Measurements from ENCODE around the gene MYO18A.

MYO18A gene

DNA sequence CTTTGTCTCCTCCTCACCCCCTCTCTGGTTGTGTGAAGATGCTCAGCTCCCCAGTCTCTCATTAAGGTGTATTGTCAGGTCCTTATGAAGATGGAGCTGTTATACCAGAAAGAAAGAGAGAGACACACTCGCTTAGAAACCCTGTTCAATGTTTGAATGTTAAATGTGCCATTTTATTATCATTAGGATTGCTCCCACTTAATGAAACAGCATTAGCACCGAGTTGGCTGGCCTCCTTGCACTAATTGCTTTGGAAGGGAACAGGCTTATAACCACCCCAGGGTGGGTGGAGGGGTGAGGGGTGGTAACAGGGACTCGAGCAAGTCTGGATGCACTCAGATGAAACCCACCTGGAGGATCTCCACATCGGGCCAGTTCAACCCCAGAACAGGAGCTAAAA lies 122.8 kb downstream of the MYO18A start:
- H3K4me3 ChIP-seq (ENCODE audit: low read depth, low read length) = no peak overlapping the region
- TF ChIP-seq, protein P1, sequence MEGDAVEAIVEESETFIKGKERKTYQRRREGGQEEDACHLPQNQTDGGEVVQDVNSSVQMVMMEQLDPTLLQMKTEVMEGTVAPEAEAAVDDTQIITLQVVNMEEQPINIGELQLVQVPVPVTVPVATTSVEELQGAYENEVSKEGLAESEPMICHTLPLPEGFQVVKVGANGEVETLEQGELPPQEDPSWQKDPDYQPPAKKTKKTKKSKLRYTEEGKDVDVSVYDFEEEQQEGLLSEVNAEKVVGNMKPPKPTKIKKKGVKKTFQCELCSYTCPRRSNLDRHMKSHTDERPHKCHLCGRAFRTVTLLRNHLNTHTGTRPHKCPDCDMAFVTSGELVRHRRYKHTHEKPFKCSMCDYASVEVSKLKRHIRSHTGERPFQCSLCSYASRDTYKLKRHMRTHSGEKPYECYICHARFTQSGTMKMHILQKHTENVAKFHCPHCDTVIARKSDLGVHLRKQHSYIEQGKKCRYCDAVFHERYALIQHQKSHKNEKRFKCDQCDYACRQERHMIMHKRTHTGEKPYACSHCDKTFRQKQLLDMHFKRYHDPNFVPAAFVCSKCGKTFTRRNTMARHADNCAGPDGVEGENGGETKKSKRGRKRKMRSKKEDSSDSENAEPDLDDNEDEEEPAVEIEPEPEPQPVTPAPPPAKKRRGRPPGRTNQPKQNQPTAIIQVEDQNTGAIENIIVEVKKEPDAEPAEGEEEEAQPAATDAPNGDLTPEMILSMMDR (IDR thresholded peaks at IDR 0.05; ENCODE audit: control insufficient read depth, extremely low read depth, insufficient read depth) = no peak
- DNase-seq (ENCODE audit: low read depth) = no peak

DNA sequence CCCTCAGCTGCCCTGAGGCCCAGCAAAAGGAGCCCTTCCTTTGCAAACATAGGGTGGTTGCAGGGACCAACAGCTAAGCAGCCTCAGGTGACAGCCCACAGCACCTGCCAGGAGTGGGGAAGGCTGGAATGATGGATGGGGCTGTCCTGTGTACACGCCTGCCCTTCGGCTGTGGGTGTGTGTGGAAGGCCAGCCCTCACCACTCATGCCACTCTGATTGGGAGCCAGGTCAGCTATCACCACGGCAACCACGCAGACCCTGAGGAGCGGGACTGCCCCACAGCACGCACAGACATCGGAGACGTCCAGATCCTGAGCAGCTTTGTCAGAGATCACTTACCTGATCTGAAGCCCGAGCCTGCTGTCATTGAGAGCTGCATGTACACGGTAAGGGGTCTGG lies 125.4 kb downstream of the MYO18A start:
- no peak for DNase-seq (ENCODE audit: low read depth)
- H3K4me3 ChIP-seq (ENCODE audit: low read depth, low read length) = no peak overlapping the region
- TF ChIP-seq, protein P1 (IDR thresholded peaks at IDR 0.05; ENCODE audit: control insufficient read depth, extremely low read depth, insufficient read depth) = no peak

DNA sequence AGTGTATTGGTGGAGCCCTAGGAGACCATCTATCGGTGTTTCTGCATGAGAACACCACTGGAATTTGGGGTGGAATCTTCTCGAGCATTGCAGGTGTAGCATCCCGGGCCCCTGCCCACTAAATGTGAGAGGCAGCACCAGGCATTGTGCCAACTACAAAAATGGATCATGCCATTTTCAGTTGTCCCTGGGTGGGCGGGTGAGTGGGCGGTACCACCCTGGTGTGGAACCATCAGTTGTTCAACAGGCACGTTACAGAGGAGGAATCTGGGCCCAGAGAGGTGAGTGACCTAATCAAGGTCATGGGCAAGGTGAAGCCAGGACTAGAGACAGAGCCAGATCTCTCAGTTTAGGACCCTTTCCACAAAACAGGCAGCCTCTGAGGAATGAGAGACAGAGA lies 128.5 kb downstream of the MYO18A start:
- DNase-seq (ENCODE audit: low read depth) = no peak
- TF ChIP-seq, protein P1 (IDR thresholded peaks at IDR 0.05; ENCODE audit: control insufficient read depth, extremely low read depth, insufficient read depth) = no peak

DNA sequence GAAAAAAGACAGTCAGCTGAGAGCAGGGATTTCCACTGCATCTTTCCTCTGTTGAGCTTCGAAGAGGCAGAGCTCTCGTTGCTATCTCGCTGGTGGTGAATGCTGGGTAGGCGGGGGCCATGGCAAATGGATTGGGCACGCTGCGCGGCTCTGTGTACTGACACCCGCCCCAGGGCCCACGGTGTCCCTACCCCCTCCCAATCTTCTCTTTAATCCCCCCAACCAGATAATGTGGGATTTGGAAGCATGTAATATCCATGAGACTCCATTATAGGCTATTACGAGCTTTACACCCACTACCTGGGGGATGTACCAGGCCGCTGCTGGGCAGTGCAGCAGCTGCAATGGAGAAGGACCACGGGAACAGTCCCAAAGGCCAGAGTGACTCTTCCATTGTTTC lies 129.0 kb downstream of the MYO18A start:
- H3K4me3 ChIP-seq (ENCODE audit: low read depth, low read length) = no peak overlapping the region
- no peak for DNase-seq (ENCODE audit: low read depth)
- TF ChIP-seq, protein P1 (IDR thresholded peaks at IDR 0.05; ENCODE audit: control insufficient read depth, extremely low read depth, insufficient read depth) = no peak

More for the DNA sequence above, 128.5 kb downstream of the MYO18A start:
- no peak overlapping the region for H3K4me3 ChIP-seq (ENCODE audit: low read depth, low read length)

DNA sequence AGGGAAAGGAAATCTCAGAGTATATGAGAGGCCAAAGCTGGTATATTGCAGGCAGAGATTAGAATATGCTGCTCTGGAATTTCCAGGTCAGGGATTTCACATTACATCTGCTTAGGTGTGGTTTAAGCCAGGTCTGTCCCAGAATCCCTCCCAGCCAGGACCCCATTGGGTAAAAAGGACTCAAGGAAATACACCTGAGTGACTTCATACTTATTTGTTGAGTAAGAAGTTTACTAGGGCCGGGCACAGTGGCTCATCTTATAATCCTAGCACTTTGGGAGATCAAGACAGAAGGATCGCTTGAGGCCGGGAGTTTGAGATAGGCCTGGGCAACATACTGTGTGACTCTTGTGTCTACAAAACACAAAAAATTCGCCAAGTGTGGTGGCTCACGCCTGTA lies 130.0 kb downstream of the MYO18A start:
- H3K4me3 ChIP-seq (ENCODE audit: low read depth, low read length) = no peak overlapping the region
- TF ChIP-seq, protein P1 (IDR thresholded peaks at IDR 0.05; ENCODE audit: control insufficient read depth, extremely low read depth, insufficient read depth) = no peak
- no peak for DNase-seq (ENCODE audit: low read depth)

DNA sequence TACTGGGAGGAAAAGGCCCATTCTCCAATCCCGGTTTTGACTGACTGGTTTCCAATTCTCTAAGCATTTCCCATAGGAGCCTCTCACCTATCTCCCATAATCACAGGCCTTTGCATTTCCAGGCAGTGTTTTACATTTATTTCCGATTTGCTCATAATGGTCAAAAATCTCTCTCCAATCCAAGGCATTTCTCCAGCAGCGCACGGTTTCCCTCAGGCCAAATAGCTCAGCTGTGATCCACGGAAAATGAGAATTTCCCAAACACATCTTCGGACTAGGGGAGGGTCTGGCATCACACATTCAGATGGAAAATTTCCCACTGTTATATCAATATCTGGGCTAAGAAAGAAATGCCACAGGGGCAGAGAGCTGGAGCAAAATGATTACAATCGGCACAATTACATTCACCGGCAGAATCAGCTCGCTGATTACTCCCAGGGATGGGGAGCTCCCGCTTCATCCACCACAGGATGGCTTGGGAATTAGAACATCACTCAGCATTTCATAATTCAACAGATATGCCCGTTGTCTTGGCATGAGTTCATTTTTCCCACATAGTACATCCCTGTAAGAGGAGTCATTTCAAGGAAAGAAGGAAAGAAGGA lies 130.6 kb downstream of the MYO18A start:
- no peak for DNase-seq (ENCODE audit: low read depth)
- H3K4me3 ChIP-seq (ENCODE audit: low read depth, low read length) = no peak overlapping the region
- TF ChIP-seq, protein P1 (IDR thresholded peaks at IDR 0.05; ENCODE audit: control insufficient read depth, extremely low read depth, insufficient read depth) = no peak

All from LNCaP clone FGC (cell line).